GM19351 (cell line): ENCODE measurements around the gene PTPRQ.
"Not testable (repeated sequence)": the region's sequence is repeated elsewhere in the genome, so short reads cannot be mapped to it uniquely, and the experiment has no call there.

Source experiments
- ATAC-seq: cut with Tn5 transposase; IDR thresholded peaks from one replicate; pipeline ENCODE4 v1.9.1; 2021; ENCODE audit warnings: mild to moderate bottlenecking, moderate library complexity; ENCODE audit not compliant: unreplicated experiment

PTPRQ gene

DNA sequence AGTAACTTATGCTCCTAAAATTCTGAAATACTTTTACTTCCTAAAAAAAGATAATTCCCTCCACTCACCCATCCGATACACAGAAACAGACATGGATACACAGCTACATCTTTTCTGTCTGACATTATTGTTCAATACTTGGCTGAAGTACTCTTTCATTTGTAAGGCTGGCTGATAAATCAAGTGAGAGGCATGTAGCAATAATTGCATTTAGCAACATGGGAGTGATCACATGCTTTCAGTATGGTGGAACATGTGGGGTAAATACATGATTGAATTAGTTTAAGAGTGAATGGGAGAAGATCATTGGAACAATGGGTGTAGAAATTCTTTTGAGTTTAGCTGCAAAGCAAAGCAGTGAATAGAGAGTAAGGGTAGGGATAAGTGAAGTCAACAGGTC is 25.6 kb downstream of the PTPRQ start:
- ATAC-seq, result no peak

DNA sequence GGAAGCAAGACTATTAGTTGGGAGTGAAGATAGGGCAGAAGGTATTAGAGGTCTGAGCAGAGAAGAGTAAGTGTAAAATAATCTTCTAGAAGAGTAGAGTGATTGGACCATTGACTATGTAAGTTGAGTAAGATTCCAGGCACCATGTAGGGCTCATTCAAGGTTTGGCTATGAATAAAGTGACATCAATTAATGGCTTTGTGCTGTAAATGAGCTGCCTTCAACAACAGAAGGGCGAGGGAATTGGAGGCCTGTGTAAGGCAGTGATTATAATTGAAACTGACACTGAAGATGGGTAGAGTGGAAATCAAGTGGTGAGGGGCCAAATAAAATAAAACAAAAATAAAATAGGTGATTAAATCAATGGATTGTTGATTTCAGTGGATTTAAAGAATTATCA is 26.4 kb downstream of the PTPRQ start:
- no peak for ATAC-seq

DNA sequence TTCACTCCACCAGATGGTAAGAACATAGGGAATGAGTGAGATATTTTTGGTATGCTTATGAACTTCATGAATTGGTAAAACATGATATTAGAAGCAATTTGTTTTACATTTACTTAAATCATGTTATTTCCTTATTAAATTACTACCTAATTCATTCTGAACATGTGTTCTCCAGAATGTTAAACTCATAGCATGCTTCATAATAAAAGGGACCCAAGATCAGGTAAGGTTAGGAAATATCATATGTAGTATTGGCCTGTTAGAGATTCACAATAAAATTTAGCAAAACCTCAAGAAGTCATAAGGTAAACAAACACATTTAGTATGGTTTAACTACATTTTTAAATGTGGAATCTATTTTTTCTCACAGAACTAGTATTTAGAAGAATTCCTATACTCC is 28.2 kb downstream of the PTPRQ start:
- no peak for ATAC-seq

DNA sequence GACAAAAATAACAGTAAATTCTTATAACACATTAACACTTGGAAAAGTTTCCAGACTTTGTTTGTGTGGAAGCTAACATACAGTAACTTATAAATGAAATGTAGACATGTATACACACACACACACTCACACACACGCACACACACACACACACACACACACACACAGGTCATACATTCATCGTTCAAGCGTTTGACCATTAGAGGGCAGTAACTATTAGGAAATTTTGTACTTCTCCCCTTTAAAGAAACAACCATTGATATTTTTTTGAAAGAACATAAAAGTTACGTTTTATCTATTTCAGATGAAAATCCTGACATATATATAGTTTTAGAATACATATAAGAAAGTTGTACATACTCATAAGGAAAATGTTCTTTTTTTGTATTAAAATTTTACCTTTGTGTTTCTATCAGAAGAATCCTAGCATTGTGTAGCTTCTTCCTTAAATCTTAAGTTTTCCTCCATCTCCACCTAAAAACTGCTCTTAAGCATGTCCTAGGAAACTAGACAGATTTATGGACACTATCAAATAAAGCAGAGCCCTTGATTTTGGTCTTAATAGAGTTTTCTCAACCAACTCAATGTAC is 29.0 kb downstream of the PTPRQ start:
- ATAC-seq, result peak; percentile 79

DNA sequence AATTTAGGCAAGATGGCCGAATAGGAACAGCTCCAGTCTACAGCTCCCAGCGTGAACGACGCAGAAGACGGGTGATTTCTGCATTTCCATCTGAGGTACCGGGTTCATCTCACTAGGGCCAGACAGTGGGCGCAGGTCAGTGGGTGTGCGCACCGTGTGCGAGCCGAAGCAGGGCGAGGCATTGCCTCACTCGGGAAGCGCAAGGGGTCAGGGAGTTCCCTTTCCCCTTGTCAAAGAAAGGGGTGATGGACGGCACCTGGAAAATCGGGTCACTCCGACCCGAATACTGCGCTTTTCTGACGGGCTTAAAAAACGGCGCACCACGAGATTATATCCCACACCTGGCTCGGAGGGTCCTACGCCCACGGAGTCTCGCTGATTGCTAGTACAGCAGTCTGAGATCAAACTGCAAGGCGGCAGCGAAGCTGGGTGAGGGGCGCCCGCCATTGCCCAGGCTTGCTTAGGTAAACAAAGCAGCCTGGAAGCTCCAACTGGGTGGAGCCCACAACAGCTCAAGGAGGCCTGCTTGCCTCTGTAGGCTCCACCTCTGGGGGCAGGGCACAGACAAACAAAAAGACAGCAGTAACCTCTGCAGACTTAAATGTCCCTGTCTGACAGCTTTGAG is 33.6 kb downstream of the PTPRQ start:
- not testable (repeated sequence) for ATAC-seq

DNA sequence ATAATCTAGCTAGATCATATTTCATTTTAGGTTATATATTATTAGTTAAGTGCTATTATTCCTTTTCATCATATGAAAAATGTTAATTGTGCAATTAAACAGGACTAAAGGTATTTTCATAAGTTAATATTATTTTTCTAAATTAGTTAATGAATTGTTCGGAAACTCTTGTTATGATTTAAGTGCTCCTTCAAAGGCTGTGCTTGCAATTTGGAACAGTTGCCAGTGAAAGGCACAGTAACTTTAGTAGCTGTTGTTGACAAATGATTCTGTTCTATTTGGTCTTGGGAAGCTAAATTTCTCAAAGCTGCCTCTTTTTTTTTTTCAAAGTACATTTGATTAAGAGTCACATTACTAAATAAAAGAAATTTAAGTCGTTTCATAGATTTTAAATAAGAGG is 40.7 kb downstream of the PTPRQ start:
- no peak for ATAC-seq

DNA sequence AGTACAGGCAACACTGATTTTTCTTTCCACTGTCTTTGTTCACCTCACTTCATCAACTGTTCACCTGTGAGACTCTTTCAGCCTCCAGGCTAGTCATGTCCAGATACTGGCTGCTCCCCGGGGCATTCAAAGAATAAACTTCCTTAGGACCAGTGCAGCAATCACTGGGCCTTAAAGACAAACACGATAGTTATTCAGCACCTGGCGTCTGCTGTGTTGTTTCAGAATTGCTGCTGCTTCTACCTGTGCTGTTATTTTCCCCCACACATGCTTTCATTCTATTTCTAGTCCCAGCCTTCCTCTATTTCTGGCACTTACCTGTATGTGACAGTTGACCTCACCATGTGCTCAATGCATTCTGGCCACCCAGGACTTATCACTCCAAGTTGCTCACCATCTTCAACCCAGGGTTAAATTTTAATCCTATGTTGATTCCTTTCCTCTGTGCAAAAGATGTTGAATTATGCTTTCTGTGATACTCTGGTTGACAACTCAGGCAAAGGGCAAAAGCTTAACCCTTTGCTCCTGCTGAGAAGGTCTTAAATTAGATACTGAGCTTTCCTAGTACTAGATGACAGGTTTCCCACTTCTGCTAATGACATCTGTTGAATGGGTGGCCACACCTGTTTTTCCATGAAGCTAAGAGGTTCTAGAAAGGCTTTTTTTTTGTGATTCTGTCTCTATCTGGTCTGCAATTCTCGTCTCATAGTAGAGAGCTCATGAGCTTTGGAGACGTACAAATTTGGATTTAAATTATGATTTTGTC is 41.4 kb downstream of the PTPRQ start:
- peak; percentile 53 for ATAC-seq

DNA sequence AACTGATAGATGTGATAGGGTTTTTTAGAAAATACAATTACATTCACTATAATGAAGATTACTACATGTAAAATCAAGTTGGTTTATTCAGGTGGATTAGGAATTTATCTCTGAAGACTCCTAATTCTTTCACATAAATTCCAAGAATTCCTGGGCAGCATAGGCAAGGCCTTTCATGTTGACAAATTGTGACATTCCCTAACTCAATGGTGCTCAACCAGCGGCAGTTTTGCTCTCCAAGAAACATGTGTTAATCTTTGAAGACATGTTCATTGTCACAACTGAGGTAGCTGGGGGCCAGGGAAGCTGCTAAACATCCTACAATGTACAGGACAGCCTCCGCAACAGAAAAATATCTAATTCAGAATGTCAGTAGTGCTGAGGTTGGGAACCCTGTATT is 46.3 kb downstream of the PTPRQ start:
- ATAC-seq, result no peak

DNA sequence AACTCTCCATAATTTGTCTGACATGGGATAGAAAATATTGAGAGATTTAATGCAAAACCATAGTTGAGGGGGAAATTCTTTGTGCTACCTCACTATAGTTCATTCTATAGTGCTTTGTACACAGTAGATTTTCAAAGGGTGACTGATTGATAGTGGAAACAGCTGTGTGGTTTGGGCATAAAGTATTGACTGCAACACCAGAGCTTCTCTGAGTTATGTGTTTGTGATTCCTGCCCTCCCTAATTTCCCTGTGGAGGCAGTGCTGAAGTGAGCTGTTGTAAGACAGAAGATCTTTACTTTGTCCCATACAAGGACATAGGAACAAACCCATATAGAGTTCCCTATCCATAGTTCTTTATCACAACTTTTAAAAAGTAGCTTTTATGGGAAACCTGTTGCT is 47.1 kb downstream of the PTPRQ start:
- ATAC-seq, result no peak

DNA sequence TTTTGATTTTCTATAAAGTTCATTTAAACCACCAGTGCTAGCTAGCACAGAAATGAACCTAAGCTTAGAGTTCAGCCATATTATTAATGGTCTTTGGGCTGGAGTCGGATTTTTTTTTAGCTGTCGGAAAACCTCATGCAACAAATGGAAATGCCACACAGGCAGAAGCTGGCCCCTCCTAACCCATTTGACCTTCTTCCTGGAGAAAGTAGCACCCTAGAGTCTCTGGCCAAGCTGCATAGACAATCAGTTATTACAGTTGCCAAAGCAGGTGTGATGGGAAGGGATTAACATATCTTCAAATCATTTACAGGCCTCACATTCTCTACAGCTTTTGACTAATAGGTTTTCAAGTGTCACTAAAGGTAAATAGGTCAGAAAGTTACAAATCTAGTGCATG is 49.4 kb downstream of the PTPRQ start:
- ATAC-seq, result no peak

DNA sequence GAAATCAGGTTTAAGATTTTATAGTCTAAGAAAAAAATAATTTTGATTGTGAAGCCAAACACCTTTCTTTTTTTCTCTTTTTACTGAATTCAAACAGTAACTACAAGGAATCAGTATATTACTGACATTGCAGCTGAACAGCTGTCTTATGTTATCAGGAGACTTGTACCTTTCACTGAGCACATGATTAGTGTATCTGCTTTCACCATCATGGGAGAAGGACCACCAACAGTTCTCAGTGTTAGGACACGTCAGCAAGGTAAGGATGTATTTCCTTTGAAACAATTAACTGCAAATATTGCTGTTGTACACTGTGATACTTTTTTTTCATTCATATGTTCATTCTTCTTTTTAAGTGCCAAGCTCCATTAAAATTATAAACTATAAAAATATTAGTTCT is 50.8 kb downstream of the PTPRQ start:
- no peak for ATAC-seq

DNA sequence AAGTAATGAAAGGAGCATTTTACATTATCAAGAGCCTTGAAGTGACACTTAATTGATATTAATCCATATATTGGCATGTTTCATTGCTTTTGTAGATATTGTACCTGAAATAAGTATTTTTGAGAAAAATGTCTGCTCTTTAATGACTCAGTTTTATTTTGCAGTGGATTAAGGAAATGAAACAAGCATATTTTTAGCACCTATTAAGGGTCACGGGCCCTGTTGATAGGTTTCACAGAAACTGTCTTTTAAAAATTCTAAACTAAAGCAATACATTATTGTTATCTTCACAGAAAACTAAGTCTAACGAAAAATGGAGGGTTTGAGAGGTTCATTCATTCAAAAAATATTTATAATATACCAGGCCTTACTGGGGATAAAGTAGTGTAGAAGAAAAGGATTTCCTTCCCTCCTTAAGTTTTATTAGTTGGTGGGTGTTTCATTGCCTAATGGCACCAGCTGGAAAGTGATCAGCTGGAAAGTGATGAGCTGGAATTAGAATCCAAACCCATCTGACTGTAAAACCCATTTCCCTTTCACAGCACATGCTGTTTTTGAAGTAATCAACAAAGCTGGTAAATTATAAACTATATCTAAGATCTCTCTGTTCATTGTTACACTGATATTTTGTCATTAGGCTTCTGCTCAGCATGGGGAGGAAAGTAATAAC is 54.2 kb downstream of the PTPRQ start:
- peak; percentile 58 for ATAC-seq

DNA sequence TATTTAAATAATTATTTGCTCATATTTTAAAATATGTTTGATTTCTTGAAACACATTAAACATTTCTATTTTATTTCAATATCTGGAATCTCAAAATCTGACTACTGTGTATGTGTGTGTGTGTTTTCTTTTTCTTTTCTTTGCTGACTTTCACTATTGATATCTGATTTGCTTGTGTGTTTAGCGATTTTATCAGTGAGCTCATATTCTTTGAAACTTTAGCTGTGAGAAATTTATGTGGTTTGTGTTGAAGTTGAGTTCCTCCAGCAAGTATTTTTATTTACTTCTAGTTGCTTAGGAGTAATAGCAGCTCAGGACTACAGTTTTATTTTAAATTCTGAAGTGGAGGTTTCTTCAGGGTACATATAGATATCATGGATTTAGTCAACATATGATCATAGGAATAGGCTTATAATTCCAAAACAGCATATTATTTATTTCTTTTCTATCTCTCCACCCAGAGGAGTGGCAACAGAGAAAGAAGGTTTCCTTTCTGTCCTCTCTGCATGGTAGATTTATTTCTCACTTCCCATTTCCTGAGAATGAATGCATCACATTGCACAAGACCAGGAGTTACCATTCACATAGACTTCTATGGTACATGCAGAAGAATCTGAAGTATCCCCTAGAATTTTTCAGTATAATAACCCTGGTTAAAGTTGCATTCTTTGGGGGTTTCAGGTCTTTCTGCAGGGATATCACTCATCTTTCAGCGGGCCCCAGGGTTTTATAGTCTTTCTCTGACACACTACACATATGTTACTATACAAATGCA is 60.5 kb downstream of the PTPRQ start:
- ATAC-seq, result peak; percentile 72

DNA sequence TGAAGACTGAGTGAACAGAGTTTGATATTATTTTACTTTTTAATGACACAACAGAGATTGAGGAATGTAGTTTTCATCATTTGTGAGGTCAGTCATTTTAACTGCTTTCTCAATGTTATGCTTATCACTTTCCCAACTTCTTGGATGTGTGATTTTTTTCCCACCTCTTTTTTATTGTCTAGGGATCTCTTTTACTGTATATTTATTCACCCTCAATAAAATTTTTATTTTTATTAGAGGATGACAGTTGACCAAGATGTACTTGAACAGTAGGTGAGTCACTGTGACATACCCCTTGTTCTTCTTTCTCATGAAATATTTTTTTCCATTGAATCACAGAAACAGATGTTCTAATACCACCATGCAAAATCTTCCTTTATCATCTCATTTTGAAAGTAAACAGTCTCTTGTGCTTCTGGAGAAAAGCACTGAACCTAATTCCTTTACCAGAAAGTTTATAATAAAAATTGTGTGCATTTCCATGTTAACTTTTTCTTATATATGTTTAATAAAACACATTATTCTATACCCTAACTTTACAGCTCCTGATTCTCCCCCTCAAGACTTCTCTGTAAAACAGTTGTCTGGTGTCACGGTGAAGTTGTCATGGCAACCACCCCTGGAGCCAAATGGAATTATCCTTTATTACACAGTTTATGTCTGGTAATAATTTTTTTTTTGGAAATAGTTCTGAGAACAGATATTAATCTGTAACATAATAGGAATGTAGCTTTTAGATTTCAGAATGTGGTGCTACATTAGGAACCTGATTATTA is 65.9 kb downstream of the PTPRQ start:
- no peak for ATAC-seq

DNA sequence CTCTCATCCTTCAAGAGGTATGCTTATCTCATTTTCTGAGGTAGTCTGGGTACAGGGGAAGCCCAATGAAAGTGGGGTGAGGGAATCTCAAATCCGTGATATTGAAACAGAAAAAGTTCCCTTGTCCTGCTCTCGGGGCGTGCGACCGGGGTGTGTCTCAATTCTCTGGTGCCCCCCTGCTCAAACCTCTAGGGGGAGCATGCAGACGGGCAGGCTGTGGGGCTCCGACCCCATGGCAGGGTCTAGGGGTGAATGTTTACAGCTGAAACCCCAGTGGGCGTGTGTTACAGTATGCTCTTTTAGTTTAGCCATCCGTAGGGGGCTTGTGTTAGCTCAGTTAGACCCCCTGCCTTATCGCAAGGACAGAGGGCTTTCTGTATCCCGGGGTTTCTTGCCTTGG is 68.7 kb downstream of the PTPRQ start:
- no peak for ATAC-seq

DNA sequence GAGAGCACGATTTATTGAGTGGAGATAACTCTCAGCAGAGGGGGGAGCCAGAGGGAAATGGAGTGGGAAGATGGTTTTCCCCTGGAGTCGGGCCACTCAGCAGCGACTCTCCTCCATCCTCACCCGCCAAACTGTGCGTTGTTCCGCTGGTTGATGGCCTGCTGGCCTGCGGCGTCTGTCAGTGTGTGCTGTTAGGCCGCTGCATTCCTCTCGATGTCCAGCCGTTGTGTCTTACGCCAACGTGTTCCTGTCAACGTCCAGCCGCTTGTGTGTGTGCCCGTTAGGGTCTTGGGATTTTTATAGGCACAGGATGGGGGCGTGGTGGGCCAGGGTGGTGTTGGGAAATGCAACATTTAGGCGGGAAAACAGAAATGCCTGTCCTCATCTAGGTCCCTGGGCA is 69.2 kb downstream of the PTPRQ start:
- ATAC-seq, result no peak

DNA sequence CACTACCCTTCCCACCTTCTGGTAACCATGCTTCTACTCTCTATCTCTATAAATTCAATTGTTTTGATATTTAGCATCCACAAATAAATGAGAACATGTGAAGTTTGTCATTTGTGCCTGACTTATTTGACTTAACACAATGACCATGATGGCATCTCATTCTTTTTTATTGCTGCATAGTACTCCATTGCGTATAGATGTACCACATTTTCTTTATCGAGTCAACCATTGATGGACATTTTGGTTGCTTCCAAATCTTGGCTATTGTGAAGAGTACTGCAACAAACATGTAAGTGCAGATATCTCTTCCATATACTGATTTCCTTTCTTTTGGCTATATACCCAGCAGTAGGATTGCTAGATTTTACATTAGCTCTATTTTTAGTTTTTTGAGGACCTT is 73.6 kb downstream of the PTPRQ start:
- no peak for ATAC-seq

DNA sequence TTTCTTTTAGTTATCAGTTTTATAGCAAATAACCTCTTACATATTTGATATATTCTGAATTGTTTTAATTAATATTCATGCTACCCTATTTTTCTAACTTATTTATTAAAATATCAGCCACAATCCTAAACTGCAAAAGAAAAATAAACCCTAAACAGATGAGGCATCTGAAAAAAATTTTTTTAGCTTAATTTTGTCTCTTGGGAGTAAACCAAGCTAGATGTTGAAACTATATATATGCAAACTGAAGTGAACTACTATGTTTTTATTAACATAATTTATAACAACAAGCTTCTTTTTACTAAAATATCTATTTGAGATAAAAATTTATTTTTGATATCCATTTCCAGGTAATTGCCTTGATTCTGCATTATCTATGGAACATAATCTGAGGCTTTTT is 87.6 kb downstream of the PTPRQ start:
- no peak for ATAC-seq

DNA sequence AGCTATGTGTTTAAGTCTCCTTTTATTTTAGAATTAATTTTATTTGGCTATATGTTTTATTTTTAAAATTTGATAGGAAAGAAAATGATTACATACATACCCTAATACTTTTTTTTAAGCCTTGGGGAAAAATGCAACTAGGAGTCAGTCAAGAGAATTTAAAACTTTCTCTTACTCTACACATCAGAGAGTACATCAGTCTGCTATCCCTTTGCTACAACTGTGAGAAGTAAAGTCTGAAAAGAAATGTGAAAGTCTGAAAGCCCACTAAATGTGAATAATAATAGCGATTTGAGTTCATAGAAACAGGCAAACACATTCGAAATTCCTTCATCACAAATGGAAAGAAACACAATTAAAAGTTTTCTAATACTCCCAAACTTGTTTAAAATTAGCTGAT is 95.0 kb downstream of the PTPRQ start:
- ATAC-seq, result no peak

DNA sequence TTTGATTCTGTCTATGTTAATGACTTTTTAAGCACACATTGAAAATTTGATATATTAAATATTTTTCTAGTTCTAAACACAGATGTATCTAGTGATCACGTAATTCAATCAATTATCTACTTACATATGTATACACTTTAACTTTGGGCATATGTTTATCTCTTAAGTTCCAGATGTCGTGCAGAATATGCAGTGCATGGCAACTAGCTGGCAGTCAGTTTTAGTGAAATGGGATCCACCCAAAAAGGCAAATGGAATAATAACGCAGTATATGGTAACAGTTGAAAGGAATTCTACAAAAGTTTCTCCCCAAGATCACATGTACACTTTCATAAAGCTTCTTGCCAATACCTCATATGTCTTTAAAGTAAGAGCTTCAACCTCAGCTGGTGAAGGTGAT is 105.3 kb downstream of the PTPRQ start:
- no peak for ATAC-seq
